Muscle layer of colon (tissue), 2 donors: ENCODE results near the gene KRT6A.

Experiments used
- H3K27ac ChIP-seq: one replicate; pipeline ENCODE4 v1.7.0; 2013; ENCODE audit warnings: low read depth, mild to moderate bottlenecking, low read length, moderate library complexity
- H3K27me3 ChIP-seq, 2 donors: one replicate each; pipeline ENCODE4 v1.7.0; 2013; ENCODE audit warnings: low read length in 2 of 2, mild to moderate bottlenecking in 2 of 2; ENCODE audit not compliant: insufficient read depth in 2 of 2, control insufficient read depth in 1 of 2
- H3K36me3 ChIP-seq: one replicate; pipeline ENCODE4 v1.7.0; 2013; ENCODE audit warnings: mild to moderate bottlenecking, low read length; ENCODE audit not compliant: insufficient read depth
- H3K4me1 ChIP-seq: one replicate; pipeline ENCODE4 v1.7.0; 2013; ENCODE audit warnings: mild to moderate bottlenecking, low read length; ENCODE audit not compliant: insufficient read depth
- H3K4me3 ChIP-seq, 2 donors: one replicate each; pipeline ENCODE4 v1.7.0; 2013; ENCODE audit warnings: low read length in 2 of 2, low read depth in 1 of 2, mild to moderate bottlenecking in 1 of 2, moderate library complexity in 1 of 2
- H3K9ac ChIP-seq: one replicate; pipeline ENCODE4 v1.7.0; 2013; ENCODE audit warnings: low read length
- H3K9me3 ChIP-seq: one replicate; pipeline ENCODE4 v1.7.0; 2013; ENCODE audit warnings: mild to moderate bottlenecking, low read length
- donor health status: abdominal sarcoma.
- donor health status: Adenocarcinoma of cecum.

The KRT6A gene

GRCh38 chr12:52524241-52524897, 31.3 kb upstream of the KRT6A start:
- Histone ChIP-seq H3K27me3 (no peaks in the 10 kb centered on the region), H3K9me3 (no peaks in the 10 kb centered on the region), H3K9ac (no peak overlapping the region), H3K36me3 (no peaks in the 10 kb centered on the region), H3K27ac (no peak overlapping the region), H3K4me3 (no peak overlapping the region), H3K4me1 (peaks cover 21% of the 10 kb centered on the region)

GRCh38 chr12:52523824-52524223, 30.8 kb upstream of the KRT6A start:
- H3K4me1 ChIP-seq: peaks cover 21% of the 10 kb centered on the region
- no peaks in the 10 kb centered on the region for H3K27me3 ChIP-seq
- H3K4me3 ChIP-seq: no peak overlapping the region
- H3K36me3 ChIP-seq: no peaks in the 10 kb centered on the region
- H3K27ac ChIP-seq: no peak overlapping the region
- no peaks in the 10 kb centered on the region for H3K9me3 ChIP-seq
- no peak overlapping the region for H3K9ac ChIP-seq

GRCh38 chr12:52522346-52523011, 29.4 kb upstream of the KRT6A start:
- H3K4me1 ChIP-seq: peaks cover 21% of the 10 kb centered on the region
- H3K4me3 ChIP-seq: no peak overlapping the region
- no peaks in the 10 kb centered on the region for H3K36me3 ChIP-seq
- H3K9me3 ChIP-seq: no peaks in the 10 kb centered on the region
- no peaks in the 10 kb centered on the region for H3K27me3 ChIP-seq
- H3K27ac ChIP-seq: no peak overlapping the region
- H3K9ac ChIP-seq: no peak overlapping the region

GRCh38 chr12:52521568-52522266, 28.7 kb upstream of the KRT6A start:
- Histone ChIP-seq H3K36me3 (no peaks in the 10 kb centered on the region), H3K9ac (no peak overlapping the region), H3K4me1 (peaks cover 21% of the 10 kb centered on the region), H3K4me3 (no peak overlapping the region), H3K9me3 (no peaks in the 10 kb centered on the region), H3K27me3 (no peaks in the 10 kb centered on the region), H3K27ac (no peak overlapping the region)

- Histone ChIP-seq H3K9ac (no peak overlapping the region), H3K27me3 (no peaks in the 10 kb centered on the region), H3K4me1 (peaks cover 21% of the 10 kb centered on the region), H3K36me3 (no peaks in the 10 kb centered on the region), H3K9me3 (no peaks in the 10 kb centered on the region), H3K4me3 (no peak overlapping the region), H3K27ac (no peak overlapping the region)
These were observed 28.1 kb upstream of the KRT6A start for GRCh38 chr12:52521175-52521567.

- no peaks in the 10 kb centered on the region for H3K9me3 ChIP-seq
- no peak within 1 kb of the TSS for H3K4me3 ChIP-seq
- H3K4me1 ChIP-seq: peaks cover 27% of the 10 kb centered on the region
- H3K27me3 ChIP-seq: no peaks in the 10 kb centered on the region
- no peak within 1 kb of the TSS for H3K9ac ChIP-seq
- H3K27ac ChIP-seq: no peak within 1 kb of the TSS
- H3K36me3 ChIP-seq: no peaks in the 10 kb centered on the region
These were observed 27.0 kb upstream of the KRT6A start, which contains the start of gene KRT5 for GRCh38 chr12:52519826-52520662. TSS of gene KRT5 (minus strand) at chr12:52520394. CDS start at chr12:52520296, 98 bp downstream.

- no peak overlapping the region for H3K4me3 ChIP-seq
- H3K36me3 ChIP-seq: no peaks in the 10 kb centered on the region
- H3K27ac ChIP-seq: no peak overlapping the region
- no peaks in the 10 kb centered on the region for H3K27me3 ChIP-seq
- peaks cover 27% of the 10 kb centered on the region for H3K4me1 ChIP-seq
- H3K9me3 ChIP-seq: no peaks in the 10 kb centered on the region
- no peak overlapping the region for H3K9ac ChIP-seq
These were observed 26.3 kb upstream of the KRT6A start for GRCh38 chr12:52519387-52519703.

GRCh38 chr12:52518574-52519386, 25.7 kb upstream of the KRT6A start:
- no peaks in the 10 kb centered on the region for H3K36me3 ChIP-seq
- no peak overlapping the region for H3K27ac ChIP-seq
- H3K4me3 ChIP-seq: no peak overlapping the region
- peaks cover 27% of the 10 kb centered on the region for H3K4me1 ChIP-seq
- no peaks in the 10 kb centered on the region for H3K27me3 ChIP-seq
- H3K9ac ChIP-seq: no peak overlapping the region
- no peaks in the 10 kb centered on the region for H3K9me3 ChIP-seq

GRCh38 chr12:52517888-52518287, 24.8 kb upstream of the KRT6A start:
- no peaks in the 10 kb centered on the region for H3K36me3 ChIP-seq
- no peak overlapping the region for H3K4me3 ChIP-seq
- no peaks in the 10 kb centered on the region for H3K9me3 ChIP-seq
- peaks cover 27% of the 10 kb centered on the region for H3K4me1 ChIP-seq
- no peak overlapping the region for H3K27ac ChIP-seq
- no peaks in the 10 kb centered on the region for H3K27me3 ChIP-seq
- H3K9ac ChIP-seq: no peak overlapping the region

GRCh38 chr12:52517005-52517835, 24.2 kb upstream of the KRT6A start:
- no peak overlapping the region for H3K4me3 ChIP-seq

More at GRCh38 chr12:52517005-52517835, 24.2 kb upstream of the KRT6A start:
- no peaks in the 10 kb centered on the region for H3K36me3 ChIP-seq
- H3K9me3 ChIP-seq: no peaks in the 10 kb centered on the region
- H3K4me1 ChIP-seq: peaks cover 23% of the 10 kb centered on the region
- no peak overlapping the region for H3K27ac ChIP-seq
- H3K27me3 ChIP-seq: no peaks in the 10 kb centered on the region
- H3K9ac ChIP-seq: no peak overlapping the region
